Endothelial cell of umbilical vein (primary cell): ENCODE results near the gene ABHD14A. TPM values are rescaled to one million over a fixed set of nuclear protein-coding genes. Genes with fewer than 3 reads are reported as not detected.

Experiments used
- BruUV-seq: library from RNA; stranded (reverse); fragments of 400-500 nt; replicated peaks from 2 replicates; lab custom pipeline; 2021; lab: Mats Ljungman, UMichigan
- CTCF ChIA-PET: fragments of 300-600, 350-600 bp; sonication (Branson Sonifier 250); formaldehyde crosslinking; loops from one replicate; lab custom pipeline; 2021; ENCODE audit warnings: antibody characterized with exemption, inconsistent platforms; lab: Charles Lee
- POLR2A ChIA-PET: fragments of 300-600, 350-600 bp; sonication (Branson Sonifier 250); formaldehyde crosslinking; loops from one replicate; lab custom pipeline; 2021; ENCODE audit warnings: antibody characterized with exemption, inconsistent platforms; lab: Charles Lee
- DNase-seq: peaks from one replicate; pipeline ENCODE4 v3.0.0-alpha.2; 2011; ENCODE audit warnings: low read depth, low spot score
- FAIRE-seq: peaks from 2 replicates; lab custom pipeline; 2011; peaks lifted over from hg19 to GRCh38; lab: Jason Lieb, UNC
- H2AFZ ChIP-seq: 2 replicates; pipeline ENCODE4 v1.6.0; 2012; ENCODE audit warnings: low read depth, low read length, control low read depth, inconsistent platforms
- H3K27ac ChIP-seq: 2 replicates; pipeline ENCODE4 v1.5.1; 2011; ENCODE audit warnings: low read depth, mild to moderate bottlenecking, control low read depth, low read length, moderate library complexity; ENCODE audit not compliant: insufficient read depth
- H3K27me3 ChIP-seq, 2 experiments: 2 replicates each; pipeline versions ENCODE4 v1.6.0 to v1.6.1; 2011; ENCODE audit warnings: low read length in 2 of 2, mixed read lengths in 1 of 2; ENCODE audit not compliant: control insufficient read depth in 2 of 2, insufficient read depth in 2 of 2
- H3K36me3 ChIP-seq, 2 experiments: 2 replicates in 1 of 2; 3 replicates in 1 of 2; pipeline ENCODE4 v1.5.1; 2011; ENCODE audit warnings: low read length in 2 of 2, mild to moderate bottlenecking in 1 of 2, moderate library complexity in 1 of 2; ENCODE audit not compliant: control insufficient read depth in 2 of 2, insufficient read depth in 2 of 2; ENCODE audit errors: extremely low read depth in 1 of 2
- H3K4me1 ChIP-seq: 3 replicates; pipeline ENCODE4 v1.5.1; 2011; ENCODE audit warnings: mild to moderate bottlenecking, low read length; ENCODE audit not compliant: control insufficient read depth, insufficient read depth; ENCODE audit errors: extremely low read depth
- H3K4me2 ChIP-seq: 2 replicates; pipeline ENCODE4 v1.6.1; 2011; ENCODE audit warnings: low read length, control low read depth, mixed read lengths; ENCODE audit not compliant: insufficient read depth
- H3K4me3 ChIP-seq, 3 experiments: fragments of 200-600 bp in 1 of 3; sonication (generic), shearing (Covaris generic) in 1 of 3; replicated peaks in 1 of 3; 2 replicates each; pipeline ENCODE4 v1.5.1; 2011 to 2016; ENCODE audit warnings: control low read depth in 3 of 3, low read length in 3 of 3, mild to moderate bottlenecking in 2 of 3, inconsistent platforms in 1 of 3, low read depth in 1 of 3, moderate library complexity in 1 of 3; ENCODE audit not compliant: insufficient read depth in 1 of 3
- H3K79me2 ChIP-seq: 2 replicates; pipeline ENCODE4 v1.6.0; 2012; ENCODE audit warnings: low read length, inconsistent platforms; ENCODE audit not compliant: control insufficient read depth, insufficient read depth
- H3K9ac ChIP-seq: replicated peaks from 2 replicates; pipeline ENCODE3; 2011; ENCODE audit warnings: low read length, control low read depth; ENCODE audit not compliant: insufficient read depth; ENCODE audit errors: extremely low read depth
- H3K9me1 ChIP-seq: replicated peaks from 3 replicates; pipeline ENCODE4 v1.6.0; 2011; ENCODE audit warnings: mild to moderate bottlenecking, low read length; ENCODE audit not compliant: control insufficient read depth, insufficient read depth; ENCODE audit errors: extremely low read depth
- H3K9me3 ChIP-seq: replicated peaks from 2 replicates; pipeline ENCODE4 v1.5.1; 2012; ENCODE audit warnings: low read length, inconsistent platforms; ENCODE audit not compliant: control insufficient read depth, insufficient read depth
- H4K20me1 ChIP-seq: replicated peaks from 2 replicates; pipeline ENCODE3; 2011; ENCODE audit warnings: mild to moderate bottlenecking, low read length; ENCODE audit not compliant: control insufficient read depth, insufficient read depth; ENCODE audit errors: extremely low read depth
- CTCF ChIP-seq, 2 donors: IDR thresholded peaks; 1 replicate in 1 of 2; 2 replicates in 1 of 2; pipeline ENCODE4 v1.5.1; 2011; ENCODE audit warnings: low read length in 2 of 2, mild to moderate bottlenecking in 2 of 2, moderate library complexity in 2 of 2, control low read depth in 1 of 2, inconsistent platforms in 1 of 2, low read depth in 1 of 2; ENCODE audit not compliant: insufficient read depth in 1 of 2; ENCODE audit errors: extremely low read depth in 1 of 2
- MAX ChIP-seq: IDR thresholded peaks from 2 replicates; pipeline ENCODE4 v1.6.1; 2011; ENCODE audit not compliant: insufficient read depth, insufficient read length
- POLR2A ChIP-seq: IDR thresholded peaks from 2 replicates; pipeline ENCODE4 v1.6.1; 2012; ENCODE audit warnings: low read depth, mild to moderate bottlenecking, control low read depth, low read length
- POLR2AphosphoS5 ChIP-seq: IDR thresholded peaks from 2 replicates; pipeline ENCODE4 v1.6.1; 2012; ENCODE audit warnings: low read depth, mild to moderate bottlenecking, control low read depth, low read length, moderate library complexity; ENCODE audit not compliant: insufficient read depth
- dilution Hi-C: fragments of 300-500 bp; cut with MboI; formaldehyde crosslinking; loops from one replicate; pipeline ENCODE4 v1.15.0; 2019; ENCODE audit warnings: low sequenced_read_pairs; ENCODE audit not compliant: extremely low pct_ligation_motif_present
- intact Hi-C: fragments of 100-400 bp; cut with micrococcal nuclease; formaldehyde crosslinking; loops from one replicate; pipeline ENCODE4 v1.10.0; 2022
- polyA plus RNA-seq, 4 experiments: library from polyadenylated mRNA; depleted of rRNA in 3 of 4; stranded (reverse) in 3 of 4; unstranded in 1 of 4; fragments of >200 nt; gene quantifications; 2 replicates each; pipeline versions ENCODE4 v1.2.1 to v1.2.3, GENCODE V29; 2011 to 2012; ENCODE audit warnings: missing spikeins in 1 of 4
- total RNA-seq: library from RNA; stranded (reverse); gene quantifications from 2 replicates; pipeline ENCODE4 v1.2.3, GENCODE V29; 2021

ABHD14A gene
- total and polyA plus RNA-seq, 2 donors (not counting 3 experiments of a cell fraction or from before 2014, with no cell fraction given) = 6.6 to 23.7 TPM

GRCh38 chr3:51955175-51955892 is 19.5 kb upstream of the ABHD14A start, which contains the start of gene GPR62:
Gene GPR62, plus strand, starts transcription at chr3:51955381. Its CDS starts 272 bp downstream, at chr3:51955653.
- DNase-seq (no peak), FAIRE-seq (no peak)
- Histone ChIP-seq H2AFZ (peak within 1 kb of the TSS; percentile 85), H3K9me3 (no peaks in the 10 kb centered on the region), H3K4me2 (peak within 1 kb of the TSS; percentile 67), H3K27ac (no peak within 1 kb of the TSS), H3K9ac (no peak within 1 kb of the TSS), H3K36me3 (peaks cover 0 to 2% of the 10 kb centered on the region in 2 experiments), H3K4me3 (peak within 1 kb of the TSS in 2 of 3 experiments; percentile 5 to 10), H3K9me1 (no peaks in the 10 kb centered on the region), H3K79me2 (no peaks in the 10 kb centered on the region), H4K20me1 (no peaks in the 10 kb centered on the region), H3K27me3 (peaks cover 7 to 13% of the 10 kb centered on the region in 2 experiments), H3K4me1 (no peaks in the 10 kb centered on the region)
- dilution Hi-C loops = no loop called here
- no TSS peak for BruUV-seq
- ChIA-PET CTCF (no interaction called here), POLR2A (no interaction called here)
- intact Hi-C loops = no loop called here
- no peak for TF ChIP-seq MAX
- peak; percentile 12 for TF ChIP-seq POLR2AphosphoS5

GRCh38 chr3:51955893-51956770 is 18.7 kb upstream of the ABHD14A start:
- H3K9me1 ChIP-seq = no peaks in the 10 kb centered on the region
- no peak overlapping the region for H3K9ac ChIP-seq
- no TSS peak for BruUV-seq
- dilution Hi-C loops = no loop called here
- H3K36me3 ChIP-seq = peaks cover 0 to 2% of the 10 kb centered on the region in 2 experiments
- TF ChIP-seq CTCF (IDR thresholded peaks at IDR 0.05; ENCODE audit: extremely low read depth in 1 of 2, insufficient read depth in 1 of 2, low read depth in 1 of 2, low read length in 2 of 2) (peak; percentile 62 to 76), POLR2A (no peak)
- H3K9me3 ChIP-seq = no peaks in the 10 kb centered on the region
- H3K79me2 ChIP-seq = no peaks in the 10 kb centered on the region
- no peaks in the 10 kb centered on the region for H3K4me1 ChIP-seq
- peak overlapping the region; percentile 85 for H2AFZ ChIP-seq
- H3K4me2 ChIP-seq = peak overlapping the region; percentile 67
- peak overlapping the region in 2 of 3 experiments; percentile 5 to 10 for H3K4me3 ChIP-seq
- ChIA-PET POLR2A (no interaction called here), CTCF (interaction anchor here (1.4 to 2.1 kb wide), 2 partner anchors 12 to 18 kb away, joined by 9 to 14 read pairs; partner anchors contain the start of genes ABHD14B and PCBP4)
- no peak overlapping the region for H3K27ac ChIP-seq
- intact Hi-C loops = loop anchor here (1.0 kb wide), 3 partner anchors 11 to 18 kb away; partner anchors contain the start of genes ABHD14B, PARP3 and PCBP4
- peaks cover 7 to 13% of the 10 kb centered on the region in 2 experiments for H3K27me3 ChIP-seq
- DNase-seq = peak; percentile 69
- peak; percentile 70 for FAIRE-seq
- no peaks in the 10 kb centered on the region for H4K20me1 ChIP-seq
